Tibial artery (tissue), 4 donors: ENCODE data around the gene FAM168A.

Experiments
- DNase-seq, 2 donors: peaks; one replicate each; pipeline ENCODE4 v3.0.0-alpha.2; 2019
- H3K27ac ChIP-seq, 2 donors: fragments of 200-600 bp; sonication (generic) in 1 of 2; 1 replicate in 1 of 2; 2 replicates in 1 of 2; pipeline ENCODE4 v1.5.1; 2018 to 2019; ENCODE audit warnings: mild to moderate bottlenecking in 1 of 2
- H3K27me3 ChIP-seq, 2 donors: fragments of 200-600 bp; sonication (generic) in 1 of 2; one replicate each; pipeline versions ENCODE4 v1.5.1 to v1.6.0; 2016 to 2019
- H3K36me3 ChIP-seq, 3 donors: fragments of 200-600 bp; sonication (generic) in 2 of 3; one replicate each; pipeline ENCODE4 v1.5.1; 2016 to 2019; ENCODE audit warnings: mild to moderate bottlenecking in 2 of 3
- H3K4me1 ChIP-seq, 4 donors: fragments of 200-600 bp; sonication (generic) in 2 of 4; 1 replicate in 3 of 4; 2 replicates in 1 of 4; pipeline ENCODE4 v1.5.1; 2016 to 2019
- H3K4me3 ChIP-seq, 2 donors: fragments of 200-600 bp; sonication (generic) in 1 of 2; 1 replicate in 1 of 2; 2 replicates in 1 of 2; pipeline ENCODE4 v1.5.1; 2018 to 2019; ENCODE audit warnings: mild to moderate bottlenecking in 2 of 2
- H3K9me3 ChIP-seq, 3 donors: fragments of 200-600 bp; sonication (generic) in 1 of 3; one replicate each; pipeline ENCODE4 v1.5.1; 2016 to 2019
- intact Hi-C: fragments of 100-400 bp; cut with DNase I; formaldehyde crosslinking; loops from one replicate; pipeline ENCODE4 v1.15.0; 2023; ENCODE audit warnings: low total_unique reads
- TF ChIP-seq, protein P1 (sequence below), 2 experiments: fragments of 200-600 bp in 1 of 2; fragments of 450-650 bp in 1 of 2; IDR thresholded peaks; one replicate each; pipeline ENCODE4 v1.5.1; 2017 to 2019; ENCODE audit warnings: antibody characterized with exemption in 2 of 2, mild to moderate bottlenecking in 1 of 2, moderate library complexity in 1 of 2

The FAM168A gene

DNA sequence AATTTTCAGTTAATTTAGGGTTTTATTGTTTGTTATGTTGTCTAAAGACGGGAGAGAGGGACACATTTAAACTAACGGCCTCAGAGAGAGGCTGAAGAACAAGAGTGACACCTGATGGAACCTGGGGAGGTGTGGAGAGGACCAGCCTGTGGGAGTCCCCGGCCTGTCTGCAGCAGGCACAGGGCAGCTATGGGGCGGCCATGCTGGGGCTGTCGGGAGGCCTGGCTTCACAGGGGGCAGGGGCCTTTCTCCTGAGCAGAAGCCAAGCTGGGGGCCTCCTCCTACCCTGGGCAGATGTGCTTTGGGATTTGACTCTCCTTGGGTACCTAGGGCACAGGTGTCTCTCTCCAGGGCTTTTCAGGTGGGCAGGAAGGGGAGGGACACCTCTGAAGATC lies 199.8 kb downstream of the FAM168A start:
- no peaks in the 10 kb centered on the region for H3K9me3 ChIP-seq
- H3K27ac ChIP-seq = no peak overlapping the region
- no peak overlapping the region for H3K4me3 ChIP-seq
- no peaks in the 10 kb centered on the region for H3K27me3 ChIP-seq
- H3K4me1 ChIP-seq = peaks cover 0 to 15% (median 9%) of the 10 kb centered on the region in 4 donors
- TF ChIP-seq, protein P1, sequence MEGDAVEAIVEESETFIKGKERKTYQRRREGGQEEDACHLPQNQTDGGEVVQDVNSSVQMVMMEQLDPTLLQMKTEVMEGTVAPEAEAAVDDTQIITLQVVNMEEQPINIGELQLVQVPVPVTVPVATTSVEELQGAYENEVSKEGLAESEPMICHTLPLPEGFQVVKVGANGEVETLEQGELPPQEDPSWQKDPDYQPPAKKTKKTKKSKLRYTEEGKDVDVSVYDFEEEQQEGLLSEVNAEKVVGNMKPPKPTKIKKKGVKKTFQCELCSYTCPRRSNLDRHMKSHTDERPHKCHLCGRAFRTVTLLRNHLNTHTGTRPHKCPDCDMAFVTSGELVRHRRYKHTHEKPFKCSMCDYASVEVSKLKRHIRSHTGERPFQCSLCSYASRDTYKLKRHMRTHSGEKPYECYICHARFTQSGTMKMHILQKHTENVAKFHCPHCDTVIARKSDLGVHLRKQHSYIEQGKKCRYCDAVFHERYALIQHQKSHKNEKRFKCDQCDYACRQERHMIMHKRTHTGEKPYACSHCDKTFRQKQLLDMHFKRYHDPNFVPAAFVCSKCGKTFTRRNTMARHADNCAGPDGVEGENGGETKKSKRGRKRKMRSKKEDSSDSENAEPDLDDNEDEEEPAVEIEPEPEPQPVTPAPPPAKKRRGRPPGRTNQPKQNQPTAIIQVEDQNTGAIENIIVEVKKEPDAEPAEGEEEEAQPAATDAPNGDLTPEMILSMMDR (IDR thresholded peaks at IDR 0.05) = no peak
- H3K36me3 ChIP-seq = peaks cover 0 to 7% (median 0%) of the 10 kb centered on the region in 3 donors
- peak in 1 of 2 donors; percentile 55 for DNase-seq
- intact Hi-C loops = loop anchor here (10.0 kb wide), 1 partner anchor 213 kb away; no protein-coding TSS in a partner anchor

DNA sequence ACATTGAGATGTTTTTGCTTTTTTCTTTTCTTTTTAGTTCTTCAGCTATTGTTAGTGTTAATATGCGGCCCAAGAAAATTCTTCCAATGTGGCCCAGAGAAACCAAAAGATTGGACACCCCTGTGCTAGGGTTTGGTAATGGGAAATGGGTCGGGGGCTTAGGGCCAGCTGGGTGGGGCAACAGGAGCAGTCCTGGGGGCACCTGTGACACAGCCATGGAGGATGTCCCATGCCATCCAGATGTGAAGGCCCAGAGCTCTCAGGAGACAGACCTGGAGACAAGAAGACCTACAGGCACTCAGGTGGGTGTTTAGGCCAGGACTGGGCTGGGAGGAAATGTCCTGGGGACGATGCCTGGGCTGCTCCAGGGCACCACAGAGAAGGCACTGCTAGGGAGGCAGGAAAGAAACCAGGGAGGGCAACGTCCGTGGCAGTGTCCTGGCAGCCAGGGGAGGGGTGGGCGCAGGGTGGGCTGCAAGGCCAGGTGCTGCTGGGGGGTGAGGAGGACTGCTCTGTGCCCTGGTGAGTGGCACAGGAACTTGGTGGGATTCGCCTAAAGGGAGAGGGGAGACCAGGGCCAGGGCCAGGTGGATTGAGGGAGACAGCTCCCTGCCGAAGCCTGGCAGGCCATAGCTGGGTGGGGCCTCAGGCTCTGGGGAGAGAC lies 200.3 kb downstream of the FAM168A start:
- intact Hi-C loops = loop anchor here (10.0 kb wide), 1 partner anchor 213 kb away; no protein-coding TSS in a partner anchor
- Histone ChIP-seq H3K36me3 (peaks cover 0 to 6% (median 0%) of the 10 kb centered on the region in 3 donors), H3K27me3 (no peaks in the 10 kb centered on the region), H3K9me3 (no peaks in the 10 kb centered on the region), H3K4me3 (no peak overlapping the region), H3K4me1 (peaks cover 0 to 15% (median 9%) of the 10 kb centered on the region in 4 donors), H3K27ac (no peak overlapping the region)
- DNase-seq = no peak
- TF ChIP-seq, protein P1 (IDR thresholded peaks at IDR 0.05) = no peak

DNA sequence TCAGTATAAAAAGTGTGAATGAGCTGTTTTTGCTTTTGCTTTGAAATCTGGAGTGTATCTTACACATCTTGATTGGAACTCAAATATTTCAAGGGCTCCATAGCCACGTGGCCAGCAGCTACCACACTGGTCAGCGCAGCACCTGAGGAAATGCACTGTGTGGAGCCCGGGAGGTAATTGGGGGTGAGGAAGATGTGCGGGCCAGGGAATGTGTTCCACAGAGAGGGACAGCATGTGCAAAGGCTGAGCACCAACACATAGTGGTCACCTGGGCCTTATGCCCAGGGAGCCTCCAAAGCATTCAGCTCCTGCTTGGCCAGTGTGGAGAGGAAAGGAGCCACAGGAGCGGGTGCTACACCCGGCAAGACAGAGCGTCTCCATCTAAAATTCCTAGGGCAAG lies 200.9 kb downstream of the FAM168A start:
- Histone ChIP-seq H3K36me3 (no peaks in the 10 kb centered on the region), H3K27ac (no peak overlapping the region), H3K4me3 (no peak overlapping the region), H3K4me1 (peaks cover 0 to 15% (median 9%) of the 10 kb centered on the region in 4 donors), H3K27me3 (no peaks in the 10 kb centered on the region), H3K9me3 (no peaks in the 10 kb centered on the region)
- TF ChIP-seq, protein P1 (IDR thresholded peaks at IDR 0.05) = no peak
- intact Hi-C loops = loop anchor here (10.0 kb wide), 1 partner anchor 212 kb away; no protein-coding TSS in a partner anchor
- no peak for DNase-seq

DNA sequence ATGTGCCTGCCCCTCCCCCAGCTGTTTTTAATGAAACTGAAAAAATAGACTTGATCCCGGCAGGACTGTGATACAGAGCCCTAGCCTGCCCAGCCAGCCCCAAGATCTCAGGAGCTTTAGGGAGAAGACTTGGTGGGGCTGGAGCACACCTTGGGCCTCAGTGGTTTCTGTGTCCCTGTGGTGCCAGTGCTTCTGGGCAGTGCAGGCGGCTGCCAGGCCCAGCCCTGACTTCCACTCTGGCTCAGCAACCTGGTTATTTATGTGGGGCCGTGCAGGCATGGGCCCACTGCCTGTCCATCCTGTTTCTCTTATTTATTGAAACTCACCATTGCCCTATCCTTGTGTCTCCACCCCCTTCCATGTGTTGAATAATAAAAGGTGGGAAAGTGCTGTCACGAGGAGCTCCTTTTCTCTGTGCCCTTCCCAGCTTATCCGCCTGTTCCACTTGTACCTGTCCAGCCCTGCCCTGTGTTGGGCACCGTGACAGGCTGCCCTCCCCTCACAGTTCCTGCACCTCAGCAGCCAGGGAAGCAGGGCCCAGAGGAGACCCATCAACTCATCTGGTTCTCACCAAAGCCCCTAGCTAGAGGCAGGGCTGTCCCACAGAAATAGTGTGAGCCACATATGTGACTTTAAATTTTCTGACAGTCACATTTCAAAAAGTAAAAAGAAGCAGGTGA lies 201.5 kb downstream of the FAM168A start:
- intact Hi-C loops = loop anchor here (10.0 kb wide), 1 partner anchor 212 kb away; no protein-coding TSS in a partner anchor
- peaks cover 0 to 15% (median 9%) of the 10 kb centered on the region in 4 donors for H3K4me1 ChIP-seq
- no peaks in the 10 kb centered on the region for H3K27me3 ChIP-seq
- H3K4me3 ChIP-seq = no peak overlapping the region
- TF ChIP-seq, protein P1 (IDR thresholded peaks at IDR 0.05) = no peak
- H3K36me3 ChIP-seq = no peaks in the 10 kb centered on the region
- DNase-seq = no peak
- no peak overlapping the region for H3K27ac ChIP-seq
- no peaks in the 10 kb centered on the region for H3K9me3 ChIP-seq

DNA sequence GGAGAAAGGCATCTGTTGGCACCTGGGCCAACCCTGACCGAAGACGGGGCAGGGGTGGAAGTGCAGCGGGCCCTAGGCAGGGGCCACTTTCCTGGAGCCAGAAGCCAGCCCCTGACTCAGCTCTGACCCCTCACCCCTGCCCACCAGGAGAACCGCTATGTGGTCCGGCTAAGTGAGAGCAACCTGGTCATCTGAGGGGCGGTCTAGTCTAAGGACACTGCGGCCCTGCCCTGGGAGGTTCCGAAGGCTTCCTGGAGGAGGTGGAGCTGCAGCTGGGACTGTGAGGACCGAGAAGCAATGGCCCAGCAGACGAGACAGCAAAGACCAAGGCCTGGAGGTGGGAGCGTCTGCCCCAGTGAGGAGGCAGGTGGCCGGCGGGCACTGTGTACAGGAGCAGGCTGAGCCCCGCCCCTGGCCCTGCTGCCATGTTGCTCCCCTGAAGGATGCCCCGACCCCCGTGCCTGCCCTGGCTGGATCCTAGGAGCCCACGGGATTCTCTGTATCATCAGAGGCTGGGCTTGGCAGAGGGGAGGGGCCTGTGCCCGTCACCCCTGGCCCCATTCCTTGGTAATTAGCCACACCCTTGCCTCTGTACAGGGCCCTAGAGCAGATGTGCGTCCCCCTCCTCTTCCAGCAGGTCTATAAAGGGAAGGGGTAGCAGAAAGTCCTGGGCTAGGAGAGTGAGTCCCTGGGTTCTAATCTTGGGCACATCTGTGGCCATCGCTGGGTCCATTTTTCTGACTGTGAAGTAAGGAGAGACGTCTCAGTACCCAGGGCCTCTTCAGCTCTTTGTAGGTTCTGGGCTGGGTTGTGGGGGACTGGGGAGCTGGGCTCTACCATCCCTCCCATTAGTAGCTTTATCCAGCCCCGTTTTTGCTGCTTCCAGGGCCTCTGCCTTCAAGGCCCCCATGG lies 202.4 kb downstream of the FAM168A start:
- Histone ChIP-seq H3K9me3 (no peaks in the 10 kb centered on the region), H3K36me3 (no peaks in the 10 kb centered on the region), H3K4me3 (no peak overlapping the region), H3K4me1 (peaks cover 0 to 15% (median 9%) of the 10 kb centered on the region in 4 donors), H3K27me3 (no peaks in the 10 kb centered on the region), H3K27ac (no peak overlapping the region)
- TF ChIP-seq, protein P1 (IDR thresholded peaks at IDR 0.05) = no peak
- DNase-seq = no peak
- intact Hi-C loops = loop anchor here (10.0 kb wide), 1 partner anchor 211 kb away; no protein-coding TSS in a partner anchor
